ENCODE data around the gene YTHDC1.
A peak's percentile ranks its signal among the peaks of the same experiment; 100 is the strongest.
"Not testable (repeated sequence)": the region's sequence is repeated elsewhere in the genome, so short reads cannot be mapped to it uniquely, and the experiment has no call there.

YTHDC1 gene

GRCh38 chr4:68349649-68350360, at the start of gene YTHDC1:
YTHDC1 (minus strand) TSS chr4:68350090; CDS start chr4:68349753, 337 bp downstream.
- DNase-seq: peak; percentile 93

GRCh38 chr4:68399306-68399705, 49.4 kb upstream of the YTHDC1 start:
- no peak for DNase-seq

GRCh38 chr4:68396756-68397155, 46.9 kb upstream of the YTHDC1 start:
- DNase-seq: no peak

GRCh38 chr4:68391436-68391835, 41.5 kb upstream of the YTHDC1 start:
- no peak for DNase-seq

- DNase-seq: no peak
Measured at GRCh38 chr4:68390205-68390935, 40.5 kb upstream of the YTHDC1 start.

- DNase-seq: not testable (repeated sequence)
Measured at GRCh38 chr4:68389386-68389913, 39.6 kb upstream of the YTHDC1 start.

- no peak for DNase-seq
Measured at GRCh38 chr4:68388347-68388865, 38.5 kb upstream of the YTHDC1 start.

- DNase-seq: no peak
Measured at GRCh38 chr4:68385267-68385666, 35.4 kb upstream of the YTHDC1 start.

- DNase-seq: no peak
Measured at GRCh38 chr4:68383115-68383514, 33.2 kb upstream of the YTHDC1 start.

- no peak for DNase-seq
Measured at GRCh38 chr4:68378226-68378625, 28.3 kb upstream of the YTHDC1 start.

- DNase-seq: peak; percentile 18
Measured at GRCh38 chr4:68375667-68376559, 26.0 kb upstream of the YTHDC1 start.

GRCh38 chr4:68373513-68373912, 23.6 kb upstream of the YTHDC1 start:
- no peak for DNase-seq

GRCh38 chr4:68372588-68372987, 22.7 kb upstream of the YTHDC1 start:
- DNase-seq: no peak

- DNase-seq: no peak
Measured at GRCh38 chr4:68369142-68369805, 19.4 kb upstream of the YTHDC1 start.

GRCh38 chr4:68368691-68369131, 18.8 kb upstream of the YTHDC1 start:
- DNase-seq: no peak

GRCh38 chr4:68367835-68368234, 17.9 kb upstream of the YTHDC1 start:
- DNase-seq: no peak

- DNase-seq: no peak
Measured at GRCh38 chr4:68366600-68366999, 16.7 kb upstream of the YTHDC1 start.

- DNase-seq: no peak
Measured at GRCh38 chr4:68365068-68365467, 15.2 kb upstream of the YTHDC1 start.

- no peak for DNase-seq
Measured at GRCh38 chr4:68361146-68361589, 11.3 kb upstream of the YTHDC1 start.

GRCh38 chr4:68360231-68360968, 10.5 kb upstream of the YTHDC1 start:
- DNase-seq: no peak

- no peak for DNase-seq
Measured at GRCh38 chr4:68359508-68359907, 9.6 kb upstream of the YTHDC1 start.

All from amniotic stem cell (primary cell).